Activated naive CD4-positive, alpha-beta T cell treated with anti-CD3 and anti-CD28 coated beads, Interleukin-2, amount 50 U/mL, for 72 hours (primary cell): Measurements from ENCODE around the gene SLC25A10. TPM values are rescaled to one million over a fixed set of nuclear protein-coding genes. Genes with fewer than 3 reads are reported as not detected.
"Not testable (repeated sequence)": the region's sequence is repeated elsewhere in the genome, so short reads cannot be mapped to it uniquely, and the experiment has no call there.

Source experiments
- ATAC-seq, 2 donors: fragments of 150-1000 bp; cut with Tn5 transposase; 2 replicates each; pipeline ENCODE4 v1.10.0; 2021; ENCODE audit warnings: mild to moderate bottlenecking in 2 of 2, moderate library complexity in 2 of 2
- DNase-seq, 2 donors: peaks; one replicate each; pipeline ENCODE4 v3.0.0; 2021 to 2022; ENCODE audit warnings: low spot score in 2 of 2
- H3K27ac Mint-ChIP-seq, 2 donors: one replicate each; pipeline ENCODE4 v1.8.0; 2022; ENCODE audit warnings: mild to moderate bottlenecking in 2 of 2, mixed read lengths in 2 of 2
- H3K36me3 Mint-ChIP-seq, 2 donors: one replicate each; pipeline ENCODE4 v1.8.0; 2022; ENCODE audit warnings: mixed read lengths in 2 of 2
- H3K9me3 Mint-ChIP-seq, 2 donors: one replicate each; pipeline ENCODE4 v1.8.0; 2022; ENCODE audit warnings: mixed read lengths in 2 of 2
- total RNA-seq, 2 donors: library from RNA; stranded (reverse); gene quantifications; one replicate each; pipeline ENCODE4 v1.2.3, GENCODE V29; 2022

The SLC25A10 gene
- total RNA-seq, 2 donors from 2014 or later: 23.0 to 27.8 TPM

DNA sequence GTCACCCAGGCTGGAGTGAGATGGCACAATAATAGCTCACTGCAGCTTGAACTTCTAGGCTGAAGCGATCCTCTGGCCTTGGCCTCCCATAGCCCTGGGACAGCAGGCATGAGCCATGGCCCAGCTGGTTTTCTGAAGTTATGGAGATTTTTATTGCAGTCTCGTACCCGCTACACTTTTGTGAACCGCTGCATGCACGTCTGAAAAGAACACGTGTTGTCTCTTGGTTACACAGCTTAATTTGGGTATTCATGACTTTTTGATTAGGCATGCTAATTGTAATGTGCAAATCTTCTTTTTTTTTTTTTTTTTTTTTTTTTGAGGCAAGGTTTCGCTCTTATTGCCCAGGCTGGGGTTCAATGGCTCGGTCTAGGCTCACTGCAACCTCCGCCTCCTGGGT, 13.4 kb downstream of the SLC25A10 start:
- no peak for ATAC-seq
- Mint-ChIP-seq H3K27ac (no peak overlapping the region), H3K36me3 (no peaks in the 10 kb centered on the region), H3K9me3 (no peaks in the 10 kb centered on the region)
- DNase-seq: no peak

DNA sequence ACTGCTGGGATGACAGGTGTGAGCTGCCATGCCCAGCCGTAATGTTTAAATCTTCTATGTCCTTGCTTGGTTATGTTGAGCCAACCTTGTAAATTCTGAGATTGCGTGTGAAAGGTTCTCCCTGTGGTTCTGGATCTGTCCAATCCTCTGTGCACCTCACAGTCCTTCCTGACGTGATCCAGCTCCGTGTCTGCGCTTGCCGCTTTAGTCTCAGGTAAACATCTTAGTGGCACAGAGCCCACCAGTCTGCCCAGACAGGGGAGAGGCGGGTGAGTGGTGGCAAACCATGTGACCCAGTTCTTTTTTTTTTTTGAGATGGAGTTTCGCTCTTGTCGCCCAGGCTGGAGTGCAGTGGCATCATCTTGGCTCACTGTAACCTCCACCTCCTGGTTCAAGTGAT, 13.9 kb downstream of the SLC25A10 start:
- Mint-ChIP-seq H3K27ac (no peak overlapping the region), H3K36me3 (no peaks in the 10 kb centered on the region), H3K9me3 (no peaks in the 10 kb centered on the region)
- no peak for DNase-seq
- ATAC-seq: no peak

- no peaks in the 10 kb centered on the region for H3K36me3 Mint-ChIP-seq
- ATAC-seq: no peak
- DNase-seq: no peak
- H3K27ac Mint-ChIP-seq: peak overlapping the region in 1 of 2 donors; percentile 82
- H3K9me3 Mint-ChIP-seq: no peaks in the 10 kb centered on the region
These were observed 15.4 kb downstream of the SLC25A10 start for GRCh38 chr17:81727324-81728031.

GRCh38 chr17:81733507-81734404, 21.7 kb downstream of the SLC25A10 start:
- Mint-ChIP-seq H3K27ac (peak overlapping the region in 1 of 2 donors; percentile 87), H3K36me3 (no peaks in the 10 kb centered on the region)
- DNase-seq: peak; percentile 74 to 80

GRCh38 chr17:81734405-81735263, 22.6 kb downstream of the SLC25A10 start:
- no peak for DNase-seq
- ATAC-seq: no peak
- Mint-ChIP-seq H3K9me3 (no peaks in the 10 kb centered on the region), H3K36me3 (no peaks in the 10 kb centered on the region), H3K27ac (no peak overlapping the region)

More at GRCh38 chr17:81733507-81734404, 21.7 kb downstream of the SLC25A10 start:
- no peaks in the 10 kb centered on the region for H3K9me3 Mint-ChIP-seq
- peak; percentile 79 to 91 for ATAC-seq

GRCh38 chr17:81735264-81736102, 23.4 kb downstream of the SLC25A10 start:
- peak; percentile 46 to 80 for ATAC-seq
- Mint-ChIP-seq H3K36me3 (no peaks in the 10 kb centered on the region), H3K9me3 (no peaks in the 10 kb centered on the region), H3K27ac (no peak overlapping the region)
- peak in 1 of 2 donors; percentile 68 for DNase-seq

- Mint-ChIP-seq H3K36me3 (no peaks in the 10 kb centered on the region), H3K9me3 (no peaks in the 10 kb centered on the region), H3K27ac (no peak overlapping the region)
- DNase-seq: no peak
- no peak for ATAC-seq
These were observed 26.1 kb downstream of the SLC25A10 start for GRCh38 chr17:81737947-81738800.

GRCh38 chr17:81738801-81739393, 26.8 kb downstream of the SLC25A10 start:
- no peaks in the 10 kb centered on the region for H3K9me3 Mint-ChIP-seq

GRCh38 chr17:81739593-81739992, 27.5 kb downstream of the SLC25A10 start:
- H3K27ac Mint-ChIP-seq, ATAC-seq, DNase-seq, H3K36me3 Mint-ChIP-seq, H3K9me3 Mint-ChIP-seq: not testable (repeated sequence)

More at GRCh38 chr17:81738801-81739393, 26.8 kb downstream of the SLC25A10 start:
- Mint-ChIP-seq H3K36me3 (no peaks in the 10 kb centered on the region), H3K27ac (no peak overlapping the region)
- DNase-seq: no peak
- no peak for ATAC-seq

DNA sequence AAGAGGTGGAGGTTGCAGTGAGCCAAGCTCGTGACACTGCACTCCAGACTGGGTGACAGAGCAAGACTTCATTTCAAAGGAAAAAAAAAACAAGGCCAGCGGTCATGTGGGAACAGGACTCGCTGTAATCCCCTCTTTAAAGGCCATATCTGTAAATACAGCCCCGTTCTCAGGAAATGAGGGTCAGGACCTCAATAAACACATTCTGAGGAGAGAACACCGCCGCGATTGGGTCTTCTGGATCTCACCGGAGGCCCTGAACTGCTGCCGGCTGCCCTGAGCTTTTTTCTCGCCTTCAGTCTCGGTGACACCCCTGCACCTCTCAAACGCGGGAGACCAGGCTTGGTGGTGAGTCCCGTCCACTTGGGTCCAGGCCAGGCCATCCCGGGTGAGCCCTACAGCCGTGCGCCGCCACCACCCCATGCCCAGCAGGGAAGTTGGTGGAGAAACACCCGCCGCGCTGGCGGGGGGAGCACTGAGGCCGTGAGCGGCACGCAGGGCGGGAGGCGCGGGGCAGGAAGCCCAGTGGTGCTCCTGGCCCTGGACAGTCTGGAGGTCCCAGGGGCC, 28.4 kb downstream of the SLC25A10 start:
- Mint-ChIP-seq H3K9me3 (no peaks in the 10 kb centered on the region), H3K36me3 (no peaks in the 10 kb centered on the region), H3K27ac (no peak overlapping the region)
- ATAC-seq: peak in 1 of 2 donors; percentile 34
- DNase-seq: no peak

- DNase-seq (no peak), ATAC-seq (peak in 1 of 2 donors; percentile 22)
- Mint-ChIP-seq H3K9me3 (no peaks in the 10 kb centered on the region), H3K36me3 (no peaks in the 10 kb centered on the region), H3K27ac (no peak overlapping the region)
These were observed 29.0 kb downstream of the SLC25A10 start for GRCh38 chr17:81741049-81741593.

DNA sequence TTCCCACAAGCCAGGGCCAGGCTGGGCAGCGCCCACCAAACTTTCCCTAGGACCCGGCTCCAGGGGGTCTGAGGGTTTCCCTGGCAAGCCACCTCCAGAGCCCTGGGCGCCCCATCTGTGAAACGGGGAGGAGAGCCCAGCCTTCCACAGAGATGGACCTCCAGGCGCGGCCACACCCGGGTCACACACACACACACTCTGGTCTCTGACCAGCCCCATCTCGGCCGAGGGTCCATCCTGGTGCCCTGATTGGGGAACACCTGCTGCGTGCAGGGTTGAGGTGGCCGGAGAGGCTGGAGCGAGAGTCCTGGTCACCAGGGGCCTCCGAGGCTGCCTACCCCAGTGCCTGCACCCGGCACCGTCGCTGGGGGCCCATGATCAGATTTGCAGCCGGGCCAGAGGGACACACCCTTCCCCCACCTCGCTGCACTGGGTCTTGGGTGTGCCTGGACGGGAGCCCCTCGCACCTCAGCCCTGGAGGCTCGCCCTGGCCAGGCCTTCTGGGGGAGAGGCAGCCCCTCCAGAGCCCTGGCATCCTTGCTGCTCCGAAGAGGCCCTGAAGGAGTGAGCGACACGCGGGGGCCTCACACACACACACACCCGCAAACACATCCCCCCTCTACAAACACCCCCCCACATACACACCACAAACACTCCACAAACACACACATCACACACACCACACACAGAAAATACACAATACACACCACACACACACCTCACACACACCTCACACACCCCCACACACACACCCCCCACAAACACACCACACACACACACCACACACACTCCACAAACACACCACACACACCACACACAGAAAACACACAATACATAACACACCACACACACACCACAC, 29.7 kb downstream of the SLC25A10 start:
- ATAC-seq (peak in 1 of 2 donors; percentile 46), DNase-seq (no peak)
- Mint-ChIP-seq H3K27ac (no peak overlapping the region), H3K36me3 (no peaks in the 10 kb centered on the region), H3K9me3 (no peaks in the 10 kb centered on the region)
